K562 (cell line): ENCODE data around the gene UBE2E3. TPM values are rescaled to one million over a fixed set of nuclear protein-coding genes. Genes with fewer than 3 reads are reported as not detected.

Source experiments
- ATAC-seq: fragments of 200-7000 bp; cut with Tn5 transposase; 3 replicates; pipeline ENCODE4 v1.9.1; 2020; ENCODE audit warnings: moderate library complexity
- BruUV-seq: library from RNA; stranded (reverse); fragments of 400-500 nt; replicated peaks from 2 replicates; lab custom pipeline; 2021; lab: Mats Ljungman, UMichigan
- CTCF ChIA-PET: fragments of 300-600 bp; formaldehyde crosslinking; extraction: SDS; loops from one replicate; lab custom pipeline; 2021; ENCODE audit warnings: low intra/inter-chr PET ratio; lab: Yijun Ruan, JAX
- POLR2A ChIA-PET: fragments of 300-600, 350-650 bp; sonication (Branson Sonifier 250); formaldehyde crosslinking; extraction: SDS; loops from one replicate; lab custom pipeline; 2021; ENCODE audit warnings: antibody characterized with exemption, inconsistent platforms; lab: Yijun Ruan, JAX
- DNase-seq, 4 experiments: peaks; one replicate each; pipeline versions ENCODE4 v3.0.0 to v3.0.0-alpha.2; 2011 to 2018; ENCODE audit warnings: low spot score in 3 of 4, mixed read lengths in 3 of 4; ENCODE audit errors: extremely low read depth in 1 of 4
- FAIRE-seq: peaks from 2 replicates; lab custom pipeline; 2011; peaks lifted over from hg19 to GRCh38; lab: Jason Lieb, UNC
- H2AFZ ChIP-seq: 2 replicates; pipeline ENCODE4 v1.6.0; 2011; ENCODE audit warnings: low read depth, low read length, control low read depth, inconsistent platforms
- H3K27ac ChIP-seq: fragments of 200-600 bp; 3 replicates; pipeline ENCODE4 v1.8.0; 2011; ENCODE audit warnings: low read depth, mild to moderate bottlenecking, control low read depth, inconsistent platforms, low read length, moderate library complexity, mixed read lengths; ENCODE audit errors: extremely low read depth
- H3K27me3 ChIP-seq, 2 experiments: fragments of 300-600 bp in 1 of 2; 2 replicates in 1 of 2; 3 replicates in 1 of 2; pipeline versions ENCODE4 v1.6.0 to v1.8.0; 2011; ENCODE audit warnings: inconsistent platforms in 2 of 2, low read length in 2 of 2, mild to moderate bottlenecking in 1 of 2, mixed read lengths in 1 of 2, moderate library complexity in 1 of 2; ENCODE audit not compliant: control insufficient read depth in 2 of 2, insufficient read depth in 2 of 2
- H3K36me3 ChIP-seq: fragments of 300-600 bp; 3 replicates; pipeline ENCODE4 v1.8.0; 2011; ENCODE audit warnings: mild to moderate bottlenecking, low read length, inconsistent platforms; ENCODE audit not compliant: control insufficient read depth, insufficient read depth
- H3K4me1 ChIP-seq, 2 experiments: fragments of 200-600 bp in 1 of 2; replicated peaks in 1 of 2; 2 replicates in 1 of 2; 3 replicates in 1 of 2; pipeline versions ENCODE4 v1.5.1 to v1.8.0; 2011; ENCODE audit warnings: inconsistent platforms in 2 of 2, low read length in 2 of 2, mild to moderate bottlenecking in 1 of 2, mixed read lengths in 1 of 2, moderate library complexity in 1 of 2; ENCODE audit not compliant: control insufficient read depth in 2 of 2, insufficient read depth in 2 of 2
- H3K4me2 ChIP-seq: 2 replicates; pipeline ENCODE4 v1.6.1; 2011; ENCODE audit warnings: low read length, control low read depth, inconsistent platforms, mixed read lengths; ENCODE audit not compliant: insufficient read depth
- H3K4me3 ChIP-seq: fragments of 200-600 bp; sonication (generic), shearing (Covaris generic); 2 replicates; pipeline ENCODE4 v1.5.1; 2016; ENCODE audit warnings: control low read depth, inconsistent platforms
- H3K79me2 ChIP-seq: fragments of 200-600 bp; 3 replicates; pipeline ENCODE4 v1.8.0; 2011; ENCODE audit warnings: low read length, inconsistent platforms; ENCODE audit not compliant: control insufficient read depth, insufficient read depth
- H3K9ac ChIP-seq, 2 experiments: 2 replicates each; pipeline versions ENCODE4 v1.6.0 to v1.6.1; 2011; ENCODE audit warnings: low read depth in 2 of 2, low read length in 2 of 2, control low read depth in 1 of 2, inconsistent platforms in 1 of 2, mild to moderate bottlenecking in 1 of 2, mixed read lengths in 1 of 2; ENCODE audit not compliant: insufficient read depth in 1 of 2
- H3K9me1 ChIP-seq: one replicate; pipeline ENCODE4 v1.6.0; 2011; ENCODE audit warnings: inconsistent platforms, mild to moderate bottlenecking, low read length, moderate library complexity; ENCODE audit not compliant: control insufficient read depth, insufficient read depth
- H3K9me3 ChIP-seq: replicated peaks from 2 replicates; pipeline ENCODE4 v1.5.1; 2011; ENCODE audit warnings: low read depth, low read length, inconsistent platforms; ENCODE audit not compliant: control insufficient read depth, insufficient read depth
- H4K20me1 ChIP-seq: replicated peaks from 2 replicates; pipeline ENCODE4 v1.6.1; 2011; ENCODE audit warnings: low read length, inconsistent platforms, mixed read lengths; ENCODE audit not compliant: control insufficient read depth, insufficient read depth
- ELF4 ChIP-seq: fragments of 450-650 bp; formaldehyde crosslinking; IDR thresholded peaks from 2 replicates; pipeline ENCODE4 v1.4.0; 2022; ENCODE audit warnings: missing genetic modification characterization
- HMG20A ChIP-seq: fragments of 450-650 bp; formaldehyde crosslinking; conservative IDR thresholded peaks from 2 replicates; pipeline ENCODE4 v1.4.0; 2020; ENCODE audit warnings: mild to moderate bottlenecking, mixed read lengths
- KDM5B ChIP-seq: fragments of 200-600 bp; sonication (generic); IDR thresholded peaks from 2 replicates; pipeline ENCODE4 v1.6.1; 2012; ENCODE audit warnings: low read depth, mild to moderate bottlenecking, moderate library complexity, low read length, control low read depth, inconsistent platforms; ENCODE audit not compliant: insufficient replicate concordance
- MTF1 ChIP-seq: fragments of 250-450 bp; sonication (Bioruptor Pico); IDR thresholded peaks from 2 replicates; pipeline ENCODE4 v1.9.0; 2021; ENCODE audit warnings: moderate library complexity, mild to moderate bottlenecking, inconsistent platforms, borderline replicate concordance
- NFE2L1 ChIP-seq: fragments of 450-650 bp; IDR thresholded peaks from 2 replicates; pipeline ENCODE4 v1.6.1; 2016; ENCODE audit warnings: missing genetic modification characterization, low read depth, mild to moderate bottlenecking, missing compliant biosample characterization, moderate library complexity, borderline replicate concordance
- RBM34 ChIP-seq: fragments of 200-400 bp; formaldehyde crosslinking; IDR thresholded peaks from 2 replicates; pipeline ENCODE4 v1.6.1; 2018; ENCODE audit warnings: low read length, borderline replicate concordance; ENCODE audit not compliant: insufficient read depth
- SLC30A9 ChIP-seq: fragments of 250-450 bp; sonication (Bioruptor Pico); IDR thresholded peaks from 2 replicates; pipeline ENCODE4 v1.8.0; 2022; ENCODE audit warnings: mild to moderate bottlenecking, moderate library complexity
- ZNF174 ChIP-seq: fragments of 250-450 bp; sonication (Bioruptor Pico); IDR thresholded peaks from 2 replicates; pipeline ENCODE4 v1.4.0; 2020; ENCODE audit warnings: mild to moderate bottlenecking
- ZNF696 ChIP-seq: fragments of 250-450 bp; sonication (Bioruptor Pico); conservative IDR thresholded peaks from 2 replicates; pipeline ENCODE4 v1.4.0; 2020; ENCODE audit warnings: mild to moderate bottlenecking, moderate library complexity
- ZSCAN29 ChIP-seq: fragments of 450-650 bp; IDR thresholded peaks from 2 replicates; pipeline ENCODE4 v1.6.1; 2017
- WGBS: fragments of 100-300 bp; shearing (Covaris generic); methylation state at CpG from one replicate; pipeline ENCODE4 v1.1.6; 2016; ENCODE audit warnings: low coverage, mixed read lengths; ENCODE audit not compliant: insufficient coverage; ENCODE audit errors: missing lambda C conversion rate; 5-methylcytosine and 5-hydroxymethylcytosine counted together
- in situ Hi-C: fragments of 300-500 bp; cut with MboI; formaldehyde crosslinking; loops from 4 replicates; pipeline ENCODE4 v1.15.0; 2018; ENCODE audit warnings: inconsistent platforms, mixed read lengths
- intact Hi-C: fragments of 100-400 bp; cut with micrococcal nuclease; formaldehyde crosslinking; loops from 2 replicates; pipeline ENCODE4 v1.14.2; 2022
- polyA plus RNA-seq, 8 experiments: library from polyadenylated mRNA; depleted of rRNA in 4 of 8; stranded (reverse) in 5 of 8; unstranded in 3 of 8; fragments of >200 nt; fragmentation: Nextera tagmentation in 2 of 8; fragmentation: Illumina TruSeq in 1 of 8; extraction: Ambion mirVana in 2 of 8; extraction: Trizol in 1 of 8; gene quantifications; 2 replicates each; pipeline versions ENCODE4 v1.2.1 to v1.2.3, GENCODE V29; 2011 to 2014; ENCODE audit warnings: inconsistent platforms in 1 of 8, missing spikeins in 1 of 8
- total RNA-seq, 7 experiments: library from RNA; depleted of rRNA in 6 of 7; stranded (reverse); fragments of >200 nt in 6 of 7; fragmentation: Illumina TruSeq in 2 of 7; extraction: Trizol in 2 of 7; gene quantifications; 2 replicates each; pipeline versions ENCODE4 v1.2.1 to v1.2.3, GENCODE V29; 2011 to 2021; ENCODE audit warnings: low replicate concordance in 1 of 7
- TF ChIP-seq, protein P1 (sequence below): fragments of 250-450 bp; sonication (Bioruptor Pico); IDR thresholded peaks from 2 replicates; pipeline ENCODE4 v1.5.0; 2021
- TF ChIP-seq, protein P2 (sequence below): fragments of 250-450 bp; sonication (Bioruptor Pico); IDR thresholded peaks from 2 replicates; pipeline ENCODE4 v1.5.0; 2021; ENCODE audit warnings: mild to moderate bottlenecking, moderate library complexity
- TF ChIP-seq, protein P3 (sequence below), 2 experiments: fragments of 450-650 bp in 1 of 2; sonication (generic) in 1 of 2; formaldehyde crosslinking in 1 of 2; IDR thresholded peaks in 1 of 2; conservative IDR thresholded peaks in 1 of 2; 2 replicates each; pipeline versions ENCODE4 v1.6.1 to v1.8.1; 2016 to 2023; ENCODE audit warnings: mild to moderate bottlenecking in 2 of 2, moderate library complexity in 2 of 2, inconsistent platforms in 1 of 2, missing genetic modification reagents in 1 of 2

UBE2E3 gene
- total and polyA plus RNA-seq, 9 of the 15 experiments (the other 6 are each of a cell fraction or from before 2014, with no cell fraction given): 58.2 to 173 (median 78.0) TPM

DNA sequence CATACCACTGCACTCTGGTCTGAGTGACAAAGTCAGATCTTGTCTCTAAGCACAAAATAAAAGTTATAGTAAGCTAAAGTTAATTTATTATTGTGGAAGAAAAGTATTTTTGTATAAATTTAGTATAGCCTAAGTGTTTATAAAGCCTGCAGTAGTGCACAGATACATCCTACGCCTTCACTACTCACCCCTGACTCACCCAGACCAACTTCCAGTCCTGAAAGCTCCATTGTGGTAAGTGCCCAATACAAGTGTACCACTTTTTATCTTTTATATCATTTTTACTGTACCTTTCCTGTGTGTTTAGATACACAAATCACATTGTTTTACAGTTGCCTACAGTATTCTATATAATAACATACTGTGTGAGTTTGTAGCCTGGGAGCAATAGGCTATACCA is 57.5 kb downstream of the UBE2E3 start:
- no peaks in the 10 kb centered on the region for H4K20me1 ChIP-seq
- no peaks in the 10 kb centered on the region for H3K36me3 ChIP-seq
- no peak overlapping the region for H3K27ac ChIP-seq
- TF ChIP-seq HMG20A (CRISPR knock-in tag) (no peak), KDM5B (no peak), RBM34 (no peak), ZNF696 (CRISPR knock-in tag) (no peak), NFE2L1 (no peak), ZNF174 (CRISPR knock-in tag) (no peak), SLC30A9 (CRISPR knock-in tag) (no peak), ELF4 (CRISPR knock-in tag) (no peak), ZSCAN29 (no peak), MTF1 (CRISPR knock-in tag) (no peak)
- TF ChIP-seq, protein P1, sequence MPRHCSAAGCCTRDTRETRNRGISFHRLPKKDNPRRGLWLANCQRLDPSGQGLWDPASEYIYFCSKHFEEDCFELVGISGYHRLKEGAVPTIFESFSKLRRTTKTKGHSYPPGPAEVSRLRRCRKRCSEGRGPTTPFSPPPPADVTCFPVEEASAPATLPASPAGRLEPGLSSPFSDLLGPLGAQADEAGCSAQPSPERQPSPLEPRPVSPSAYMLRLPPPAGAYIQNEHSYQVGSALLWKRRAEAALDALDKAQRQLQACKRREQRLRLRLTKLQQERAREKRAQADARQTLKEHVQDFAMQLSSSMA: no peak
- TF ChIP-seq, protein P2, sequence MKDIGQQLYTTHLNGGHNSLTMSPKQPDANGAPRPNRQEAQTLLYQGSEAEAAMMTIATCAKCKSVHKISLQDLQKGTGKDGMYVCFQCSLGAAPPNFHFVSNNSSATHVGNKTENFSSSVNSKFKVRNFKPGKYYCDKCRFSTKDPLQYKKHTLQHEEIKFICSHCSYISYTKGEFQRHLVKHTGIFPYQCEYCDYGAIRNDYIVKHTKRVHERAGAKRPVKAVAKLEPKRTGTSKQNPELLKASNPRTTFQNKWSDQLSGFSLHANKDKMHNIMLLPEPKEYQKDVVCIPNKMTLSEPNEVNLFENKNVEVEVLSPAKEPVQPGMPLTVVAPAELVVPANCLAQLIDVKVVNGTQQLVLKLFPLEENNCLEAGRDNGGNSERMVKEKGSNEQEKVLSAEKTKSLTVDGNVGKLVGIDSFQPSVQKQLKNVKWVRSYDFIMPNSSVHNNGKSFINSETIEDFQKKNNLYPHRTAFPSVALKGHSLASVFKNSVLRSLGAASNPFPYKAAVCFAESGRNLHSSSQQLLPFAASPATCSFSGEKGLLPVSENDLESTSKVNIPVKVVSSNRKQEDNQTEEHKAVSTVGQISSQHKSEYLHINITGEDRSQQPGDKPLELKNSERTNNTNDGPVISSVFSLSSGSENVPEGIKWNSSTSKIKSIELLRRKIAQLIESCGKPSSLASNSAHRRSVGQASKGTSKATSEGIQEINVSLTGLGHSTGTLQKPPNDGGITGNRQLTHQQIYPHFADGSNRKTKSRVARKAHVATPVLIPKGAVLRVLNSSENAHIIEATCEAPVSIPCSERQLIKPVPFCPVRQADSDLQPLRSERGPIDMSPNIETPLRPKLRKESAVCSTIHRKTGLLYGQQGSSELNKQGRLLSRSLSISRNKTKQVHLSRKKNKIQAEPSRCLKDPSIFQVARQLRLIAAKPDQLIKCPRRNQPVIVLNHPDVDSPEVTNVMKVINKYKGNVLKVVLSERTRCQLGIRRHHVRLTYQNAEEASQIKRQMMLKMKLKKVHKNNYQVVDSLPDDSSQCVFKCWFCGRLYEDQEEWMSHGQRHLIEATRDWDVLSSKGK (CRISPR knock-in tag): no peak
- TF ChIP-seq, protein P3, sequence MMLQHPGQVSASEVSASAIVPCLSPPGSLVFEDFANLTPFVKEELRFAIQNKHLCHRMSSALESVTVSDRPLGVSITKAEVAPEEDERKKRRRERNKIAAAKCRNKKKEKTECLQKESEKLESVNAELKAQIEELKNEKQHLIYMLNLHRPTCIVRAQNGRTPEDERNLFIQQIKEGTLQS (IDR thresholded peaks at IDR 0.05): no peak
- TF ChIP-seq, protein P3 (CRISPR knock-in tag; conservative IDR thresholded peaks at IDR 0.05): no peak
- CTCF ChIA-PET: no interaction called here
- BruUV-seq: no TSS peak
- H3K4me2 ChIP-seq: no peak overlapping the region
- H3K79me2 ChIP-seq: peaks cover 22% of the 10 kb centered on the region; the same call in 1 of the 3 replicates
- intact Hi-C loops: no loop called here
- no peaks in the 10 kb centered on the region for H3K9me1 ChIP-seq
- no peak overlapping the region for H3K9ac ChIP-seq
- WGBS: 80% methylated on average over 1 of the region's 1 CpG
- no peaks in the 10 kb centered on the region for H3K9me3 ChIP-seq
- FAIRE-seq (no peak), ATAC-seq (no peak), DNase-seq (no peak)
- POLR2A ChIA-PET: no interaction called here
- no peak overlapping the region for H3K4me3 ChIP-seq
- no peaks in the 10 kb centered on the region for H3K4me1 ChIP-seq
- in situ Hi-C loops: no loop called here
- H3K27me3 ChIP-seq: no peaks in the 10 kb centered on the region
- no peak overlapping the region for H2AFZ ChIP-seq
